Osteocyte (in vitro differentiated cells): Measurements from ENCODE around the gene FAM180B. TPM values are rescaled to one million over a fixed set of nuclear protein-coding genes. Genes with fewer than 3 reads are reported as not detected.
A peak's percentile ranks its signal among the peaks of the same experiment; 100 is the strongest.

Experiments used
- DNase-seq: peaks from one replicate; pipeline ENCODE4 v3.0.0; 2021; ENCODE audit warnings: mixed read lengths; ENCODE audit not compliant: unreplicated experiment; ENCODE audit errors: extremely low spot score
- H3K27ac Mint-ChIP-seq: one replicate; pipeline ENCODE4 v1.8.0; 2021; ENCODE audit warnings: mild to moderate bottlenecking, mixed read lengths; ENCODE audit not compliant: unreplicated experiment
- H3K27me3 Mint-ChIP-seq: one replicate; pipeline ENCODE4 v1.8.0; 2021; ENCODE audit warnings: mixed read lengths; ENCODE audit not compliant: unreplicated experiment
- H3K36me3 Mint-ChIP-seq: one replicate; pipeline ENCODE4 v1.8.0; 2021; ENCODE audit warnings: mixed read lengths; ENCODE audit not compliant: unreplicated experiment
- H3K4me1 Mint-ChIP-seq: one replicate; pipeline ENCODE4 v1.8.0; 2021; ENCODE audit warnings: mixed read lengths; ENCODE audit not compliant: unreplicated experiment
- H3K4me3 Mint-ChIP-seq: one replicate; pipeline ENCODE4 v1.8.0; 2021; ENCODE audit warnings: mild to moderate bottlenecking, moderate library complexity, mixed read lengths; ENCODE audit not compliant: unreplicated experiment
- H3K9me3 Mint-ChIP-seq: one replicate; pipeline ENCODE4 v1.8.0; 2021; ENCODE audit warnings: mixed read lengths; ENCODE audit not compliant: unreplicated experiment
- total RNA-seq: library from RNA; stranded (reverse); gene quantifications from 2 replicates; pipeline ENCODE4 v1.2.1, GENCODE V29; 2021
- TF ChIP-seq, protein P1 (sequence below): fragments of 200-600 bp; sonication (generic); IDR thresholded peaks from 2 replicates; pipeline ENCODE4 v1.5.0; 2021; ENCODE audit warnings: antibody characterized with exemption, mild to moderate bottlenecking, moderate library complexity

Gene FAM180B
- total RNA-seq, 1 donor from 2014 or later: 0.32 TPM

DNA sequence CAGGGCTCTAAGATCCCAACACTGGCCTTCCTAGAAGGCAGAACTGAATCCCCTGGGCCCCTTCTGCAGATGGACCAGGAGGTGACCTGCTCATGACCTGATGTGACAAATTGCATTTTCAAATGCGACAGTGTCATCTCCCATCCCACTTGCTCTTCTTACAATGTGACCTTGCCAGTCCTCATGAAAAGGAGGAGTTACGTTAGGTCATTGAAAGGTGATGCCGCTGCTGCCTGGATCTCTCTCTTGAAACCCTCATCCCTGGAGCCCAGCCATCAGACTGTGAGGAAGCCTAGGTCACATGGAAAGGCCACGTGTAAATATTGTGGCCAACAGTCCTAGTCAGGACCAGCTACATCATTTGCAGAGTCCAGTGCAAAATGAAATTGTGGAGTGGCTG, 13.4 kb downstream of the FAM180B start:
- peaks cover 4% of the 10 kb centered on the region for H3K4me1 Mint-ChIP-seq
- H3K4me3 Mint-ChIP-seq: no peak overlapping the region
- TF ChIP-seq, protein P1, sequence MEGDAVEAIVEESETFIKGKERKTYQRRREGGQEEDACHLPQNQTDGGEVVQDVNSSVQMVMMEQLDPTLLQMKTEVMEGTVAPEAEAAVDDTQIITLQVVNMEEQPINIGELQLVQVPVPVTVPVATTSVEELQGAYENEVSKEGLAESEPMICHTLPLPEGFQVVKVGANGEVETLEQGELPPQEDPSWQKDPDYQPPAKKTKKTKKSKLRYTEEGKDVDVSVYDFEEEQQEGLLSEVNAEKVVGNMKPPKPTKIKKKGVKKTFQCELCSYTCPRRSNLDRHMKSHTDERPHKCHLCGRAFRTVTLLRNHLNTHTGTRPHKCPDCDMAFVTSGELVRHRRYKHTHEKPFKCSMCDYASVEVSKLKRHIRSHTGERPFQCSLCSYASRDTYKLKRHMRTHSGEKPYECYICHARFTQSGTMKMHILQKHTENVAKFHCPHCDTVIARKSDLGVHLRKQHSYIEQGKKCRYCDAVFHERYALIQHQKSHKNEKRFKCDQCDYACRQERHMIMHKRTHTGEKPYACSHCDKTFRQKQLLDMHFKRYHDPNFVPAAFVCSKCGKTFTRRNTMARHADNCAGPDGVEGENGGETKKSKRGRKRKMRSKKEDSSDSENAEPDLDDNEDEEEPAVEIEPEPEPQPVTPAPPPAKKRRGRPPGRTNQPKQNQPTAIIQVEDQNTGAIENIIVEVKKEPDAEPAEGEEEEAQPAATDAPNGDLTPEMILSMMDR: no peak
- H3K9me3 Mint-ChIP-seq: no peaks in the 10 kb centered on the region
- no peak overlapping the region for H3K27ac Mint-ChIP-seq
- peaks cover 9% of the 10 kb centered on the region for H3K27me3 Mint-ChIP-seq
- no peaks in the 10 kb centered on the region for H3K36me3 Mint-ChIP-seq
- DNase-seq: no peak

DNA sequence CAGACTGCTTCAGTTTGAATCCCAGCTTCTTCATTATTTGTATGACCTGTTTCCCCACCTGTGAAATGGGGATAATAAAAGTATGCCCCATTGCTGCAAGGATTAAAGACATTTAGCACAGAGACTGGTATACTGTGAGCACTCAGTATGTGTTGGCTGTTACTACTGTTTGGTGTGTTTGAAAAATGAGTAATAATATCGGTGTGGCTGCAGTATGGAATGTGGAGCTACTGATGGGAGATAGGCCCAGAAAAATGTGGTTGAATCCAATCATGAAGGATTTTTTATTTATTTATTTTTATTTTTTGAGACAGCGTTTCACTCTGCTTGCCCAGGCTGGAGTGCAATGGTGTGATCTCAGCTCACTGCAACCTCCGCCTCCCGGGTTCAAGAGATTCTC, 16.8 kb downstream of the FAM180B start:
- TF ChIP-seq, protein P1: no peak
- no peak overlapping the region for H3K4me3 Mint-ChIP-seq
- peaks cover 3% of the 10 kb centered on the region for H3K36me3 Mint-ChIP-seq
- H3K27ac Mint-ChIP-seq: no peak overlapping the region
- H3K27me3 Mint-ChIP-seq: no peaks in the 10 kb centered on the region
- no peaks in the 10 kb centered on the region for H3K9me3 Mint-ChIP-seq
- H3K4me1 Mint-ChIP-seq: peaks cover 23% of the 10 kb centered on the region
- no peak for DNase-seq

DNA sequence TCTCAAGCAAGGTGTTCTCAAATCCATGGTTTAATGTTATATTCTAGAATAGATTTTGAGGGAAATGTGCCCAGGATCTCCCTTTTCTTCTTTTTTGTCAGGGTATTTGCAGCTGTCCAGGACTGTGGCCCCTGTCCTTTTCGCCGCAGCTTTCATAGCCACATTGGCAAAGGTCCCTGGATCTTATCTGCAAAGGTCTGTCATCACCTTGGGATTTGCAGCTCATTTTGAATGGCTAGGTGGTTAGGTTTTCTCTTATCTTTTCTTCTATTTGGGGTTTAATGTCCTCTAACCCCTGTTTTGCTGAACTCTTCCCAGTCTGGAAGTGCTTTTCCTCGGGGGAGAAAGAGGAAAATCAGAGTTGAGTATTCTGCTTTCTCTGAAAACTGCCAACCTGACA, 19.4 kb downstream of the FAM180B start:
- H3K4me3 Mint-ChIP-seq: no peak overlapping the region
- H3K36me3 Mint-ChIP-seq: peaks cover 5% of the 10 kb centered on the region
- H3K9me3 Mint-ChIP-seq: no peaks in the 10 kb centered on the region
- no peaks in the 10 kb centered on the region for H3K27me3 Mint-ChIP-seq
- DNase-seq: no peak
- H3K27ac Mint-ChIP-seq: no peak overlapping the region
- TF ChIP-seq, protein P1: no peak
- H3K4me1 Mint-ChIP-seq: peaks cover 21% of the 10 kb centered on the region

DNA sequence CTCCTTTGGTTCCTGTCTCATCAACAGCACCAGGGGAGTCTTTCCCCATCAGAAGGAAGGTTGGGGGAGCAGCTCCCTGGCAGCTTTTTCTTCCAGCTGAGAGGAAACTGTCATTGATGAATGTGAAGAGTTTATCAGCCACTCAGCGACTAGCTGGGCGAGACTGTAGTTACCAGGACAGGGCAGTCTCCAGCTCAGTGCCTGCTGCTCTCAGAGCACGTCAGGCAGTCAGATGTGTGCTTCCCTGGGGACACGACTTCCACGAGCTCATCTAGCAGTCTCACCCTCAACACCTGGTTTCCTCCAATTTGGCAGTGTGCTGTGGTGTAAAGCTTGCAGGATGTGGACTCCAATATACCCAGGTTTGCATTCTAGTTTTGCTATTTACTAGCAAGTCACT, 20.3 kb downstream of the FAM180B start:
- DNase-seq: no peak
- Mint-ChIP-seq H3K27me3 (no peaks in the 10 kb centered on the region), H3K4me1 (peaks cover 21% of the 10 kb centered on the region), H3K36me3 (peaks cover 5% of the 10 kb centered on the region), H3K9me3 (no peaks in the 10 kb centered on the region), H3K27ac (peak overlapping the region; percentile 3), H3K4me3 (no peak overlapping the region)
- TF ChIP-seq, protein P1: no peak

DNA sequence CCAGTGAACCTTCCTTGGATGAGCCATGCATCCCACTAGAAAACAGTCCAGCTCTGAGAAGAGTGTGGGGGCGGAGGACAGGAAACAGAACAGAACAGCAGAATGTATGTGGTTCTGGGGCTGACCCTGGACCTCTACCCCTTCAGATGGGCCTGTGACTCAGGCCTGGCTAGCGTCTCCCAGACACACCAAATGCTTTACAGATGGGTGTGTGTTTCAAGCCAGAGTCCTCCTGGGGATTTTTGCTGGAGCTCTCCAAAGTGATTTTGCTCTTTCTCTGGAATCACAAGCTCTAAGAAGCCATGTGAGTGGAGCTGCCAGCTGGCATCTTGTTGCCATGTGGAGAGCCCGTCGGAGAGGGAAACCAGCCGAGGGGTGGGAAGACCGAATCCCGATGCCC, 20.9 kb downstream of the FAM180B start:
- Mint-ChIP-seq H3K27ac (peak overlapping the region; percentile 73), H3K4me1 (peaks cover 21% of the 10 kb centered on the region), H3K27me3 (no peaks in the 10 kb centered on the region), H3K4me3 (no peak overlapping the region), H3K36me3 (peaks cover 5% of the 10 kb centered on the region), H3K9me3 (no peaks in the 10 kb centered on the region)
- no peak for DNase-seq
- TF ChIP-seq, protein P1: no peak
